ENCODE data around the gene ZFP69B. TPM values are rescaled to one million over a fixed set of nuclear protein-coding genes. Genes with fewer than 3 reads are reported as not detected.

ZFP69B gene
- total and polyA plus RNA-seq, 10 of the 15 experiments (the other 5 are each of a cell fraction or from before 2014, with no cell fraction given), result 1.3 to 5.7 (median 3.4) TPM

DNA sequence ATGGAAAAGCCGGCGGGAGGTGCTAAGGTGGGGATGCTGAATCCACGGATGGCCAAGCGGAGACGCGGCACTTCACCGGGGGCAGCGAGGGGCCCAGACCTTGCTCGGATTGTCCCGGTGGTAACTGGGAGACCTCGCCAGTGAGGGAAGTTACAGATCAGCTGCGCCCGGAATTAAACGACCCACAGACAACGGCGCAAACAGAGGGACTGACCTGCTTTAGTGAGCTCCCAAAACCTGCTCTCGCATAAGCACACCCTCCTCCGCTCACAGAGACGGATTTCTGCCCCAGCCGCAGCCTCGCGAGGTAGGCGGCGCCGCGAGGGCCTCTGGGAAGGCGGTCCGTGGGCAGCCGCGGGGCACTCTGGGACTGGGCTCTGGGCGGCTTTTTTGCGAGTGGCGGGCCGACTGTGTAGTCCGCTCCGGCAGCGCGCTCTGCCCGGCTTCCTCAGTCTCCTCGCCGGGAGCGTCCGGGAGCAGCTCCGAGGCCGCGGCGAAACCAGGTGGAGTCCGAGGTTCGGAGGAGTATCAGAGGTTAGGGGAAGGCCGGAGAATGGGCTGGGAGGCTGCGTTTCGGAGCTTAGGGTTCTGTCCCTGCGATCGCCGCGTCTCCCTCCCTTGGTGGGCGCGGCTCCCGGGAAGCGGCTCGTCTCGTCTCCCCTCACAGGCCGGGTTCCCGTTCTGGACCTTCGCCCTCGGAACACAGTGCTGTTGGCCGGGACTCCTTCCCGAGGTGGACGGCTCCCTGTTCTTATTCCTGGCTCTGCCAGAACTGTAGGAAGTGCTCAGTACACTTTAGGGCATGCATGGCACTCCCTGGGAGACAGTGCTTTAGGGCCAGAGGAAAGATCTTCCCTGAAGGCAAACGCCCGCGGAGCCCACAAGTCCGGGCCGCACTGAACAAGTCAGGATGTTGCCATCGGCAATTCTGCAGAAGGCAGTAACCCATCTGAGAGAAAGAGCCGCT is 58.4 kb downstream of the ZFP69B start, which contains the start of gene EXO5 (continued):
- TF ChIP-seq, protein P1, sequence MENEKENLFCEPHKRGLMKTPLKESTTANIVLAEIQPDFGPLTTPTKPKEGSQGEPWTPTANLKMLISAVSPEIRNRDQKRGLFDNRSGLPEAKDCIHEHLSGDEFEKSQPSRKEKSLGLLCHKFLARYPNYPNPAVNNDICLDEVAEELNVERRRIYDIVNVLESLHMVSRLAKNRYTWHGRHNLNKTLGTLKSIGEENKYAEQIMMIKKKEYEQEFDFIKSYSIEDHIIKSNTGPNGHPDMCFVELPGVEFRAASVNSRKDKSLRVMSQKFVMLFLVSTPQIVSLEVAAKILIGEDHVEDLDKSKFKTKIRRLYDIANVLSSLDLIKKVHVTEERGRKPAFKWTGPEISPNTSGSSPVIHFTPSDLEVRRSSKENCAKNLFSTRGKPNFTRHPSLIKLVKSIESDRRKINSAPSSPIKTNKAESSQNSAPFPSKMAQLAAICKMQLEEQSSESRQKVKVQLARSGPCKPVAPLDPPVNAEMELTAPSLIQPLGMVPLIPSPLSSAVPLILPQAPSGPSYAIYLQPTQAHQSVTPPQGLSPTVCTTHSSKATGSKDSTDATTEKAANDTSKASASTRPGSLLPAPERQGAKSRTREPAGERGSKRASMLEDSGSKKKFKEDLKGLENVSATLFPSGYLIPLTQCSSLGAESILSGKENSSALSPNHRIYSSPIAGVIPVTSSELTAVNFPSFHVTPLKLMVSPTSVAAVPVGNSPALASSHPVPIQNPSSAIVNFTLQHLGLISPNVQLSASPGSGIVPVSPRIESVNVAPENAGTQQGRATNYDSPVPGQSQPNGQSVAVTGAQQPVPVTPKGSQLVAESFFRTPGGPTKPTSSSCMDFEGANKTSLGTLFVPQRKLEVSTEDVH (IDR thresholded peaks at IDR 0.05; ENCODE audit: low read depth, partially characterized antibody), result no peak
- TF ChIP-seq BACH1 (IDR thresholded peaks at IDR 0.05; ENCODE audit: borderline replicate concordance), result peak; percentile 50; the same call in 1 of the 2 replicates
- TF ChIP-seq, protein P2, sequence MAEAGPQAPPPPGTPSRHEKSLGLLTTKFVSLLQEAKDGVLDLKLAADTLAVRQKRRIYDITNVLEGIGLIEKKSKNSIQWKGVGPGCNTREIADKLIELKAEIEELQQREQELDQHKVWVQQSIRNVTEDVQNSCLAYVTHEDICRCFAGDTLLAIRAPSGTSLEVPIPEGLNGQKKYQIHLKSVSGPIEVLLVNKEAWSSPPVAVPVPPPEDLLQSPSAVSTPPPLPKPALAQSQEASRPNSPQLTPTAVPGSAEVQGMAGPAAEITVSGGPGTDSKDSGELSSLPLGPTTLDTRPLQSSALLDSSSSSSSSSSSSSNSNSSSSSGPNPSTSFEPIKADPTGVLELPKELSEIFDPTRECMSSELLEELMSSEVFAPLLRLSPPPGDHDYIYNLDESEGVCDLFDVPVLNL (IDR thresholded peaks at IDR 0.05; ENCODE audit: low read depth, low read length), result peak; percentile 59
- TF ChIP-seq, protein P3, sequence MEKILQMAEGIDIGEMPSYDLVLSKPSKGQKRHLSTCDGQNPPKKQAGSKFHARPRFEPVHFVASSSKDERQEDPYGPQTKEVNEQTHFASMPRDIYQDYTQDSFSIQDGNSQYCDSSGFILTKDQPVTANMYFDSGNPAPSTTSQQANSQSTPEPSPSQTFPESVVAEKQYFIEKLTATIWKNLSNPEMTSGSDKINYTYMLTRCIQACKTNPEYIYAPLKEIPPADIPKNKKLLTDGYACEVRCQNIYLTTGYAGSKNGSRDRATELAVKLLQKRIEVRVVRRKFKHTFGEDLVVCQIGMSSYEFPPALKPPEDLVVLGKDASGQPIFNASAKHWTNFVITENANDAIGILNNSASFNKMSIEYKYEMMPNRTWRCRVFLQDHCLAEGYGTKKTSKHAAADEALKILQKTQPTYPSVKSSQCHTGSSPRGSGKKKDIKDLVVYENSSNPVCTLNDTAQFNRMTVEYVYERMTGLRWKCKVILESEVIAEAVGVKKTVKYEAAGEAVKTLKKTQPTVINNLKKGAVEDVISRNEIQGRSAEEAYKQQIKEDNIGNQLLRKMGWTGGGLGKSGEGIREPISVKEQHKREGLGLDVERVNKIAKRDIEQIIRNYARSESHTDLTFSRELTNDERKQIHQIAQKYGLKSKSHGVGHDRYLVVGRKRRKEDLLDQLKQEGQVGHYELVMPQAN (conservative IDR thresholded peaks at IDR 0.05), result peak; percentile 71; the same call in 1 of the 2 replicates
- TF ChIP-seq TARDBP (IDR thresholded peaks at IDR 0.05; ENCODE audit: borderline replicate concordance), result peak; percentile 85; the same call in 1 of the 2 replicates
- TF ChIP-seq, protein P4, sequence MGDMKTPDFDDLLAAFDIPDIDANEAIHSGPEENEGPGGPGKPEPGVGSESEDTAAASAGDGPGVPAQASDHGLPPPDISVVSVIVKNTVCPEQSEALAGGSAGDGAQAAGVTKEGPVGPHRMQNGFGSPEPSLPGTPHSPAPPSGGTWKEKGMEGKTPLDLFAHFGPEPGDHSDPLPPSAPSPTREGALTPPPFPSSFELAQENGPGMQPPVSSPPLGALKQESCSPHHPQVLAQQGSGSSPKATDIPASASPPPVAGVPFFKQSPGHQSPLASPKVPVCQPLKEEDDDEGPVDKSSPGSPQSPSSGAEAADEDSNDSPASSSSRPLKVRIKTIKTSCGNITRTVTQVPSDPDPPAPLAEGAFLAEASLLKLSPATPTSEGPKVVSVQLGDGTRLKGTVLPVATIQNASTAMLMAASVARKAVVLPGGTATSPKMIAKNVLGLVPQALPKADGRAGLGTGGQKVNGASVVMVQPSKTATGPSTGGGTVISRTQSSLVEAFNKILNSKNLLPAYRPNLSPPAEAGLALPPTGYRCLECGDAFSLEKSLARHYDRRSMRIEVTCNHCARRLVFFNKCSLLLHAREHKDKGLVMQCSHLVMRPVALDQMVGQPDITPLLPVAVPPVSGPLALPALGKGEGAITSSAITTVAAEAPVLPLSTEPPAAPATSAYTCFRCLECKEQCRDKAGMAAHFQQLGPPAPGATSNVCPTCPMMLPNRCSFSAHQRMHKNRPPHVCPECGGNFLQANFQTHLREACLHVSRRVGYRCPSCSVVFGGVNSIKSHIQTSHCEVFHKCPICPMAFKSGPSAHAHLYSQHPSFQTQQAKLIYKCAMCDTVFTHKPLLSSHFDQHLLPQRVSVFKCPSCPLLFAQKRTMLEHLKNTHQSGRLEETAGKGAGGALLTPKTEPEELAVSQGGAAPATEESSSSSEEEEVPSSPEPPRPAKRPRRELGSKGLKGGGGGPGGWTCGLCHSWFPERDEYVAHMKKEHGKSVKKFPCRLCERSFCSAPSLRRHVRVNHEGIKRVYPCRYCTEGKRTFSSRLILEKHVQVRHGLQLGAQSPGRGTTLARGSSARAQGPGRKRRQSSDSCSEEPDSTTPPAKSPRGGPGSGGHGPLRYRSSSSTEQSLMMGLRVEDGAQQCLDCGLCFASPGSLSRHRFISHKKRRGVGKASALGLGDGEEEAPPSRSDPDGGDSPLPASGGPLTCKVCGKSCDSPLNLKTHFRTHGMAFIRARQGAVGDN (IDR thresholded peaks at IDR 0.05), result peak; percentile 99
- TF ChIP-seq, protein P5, sequence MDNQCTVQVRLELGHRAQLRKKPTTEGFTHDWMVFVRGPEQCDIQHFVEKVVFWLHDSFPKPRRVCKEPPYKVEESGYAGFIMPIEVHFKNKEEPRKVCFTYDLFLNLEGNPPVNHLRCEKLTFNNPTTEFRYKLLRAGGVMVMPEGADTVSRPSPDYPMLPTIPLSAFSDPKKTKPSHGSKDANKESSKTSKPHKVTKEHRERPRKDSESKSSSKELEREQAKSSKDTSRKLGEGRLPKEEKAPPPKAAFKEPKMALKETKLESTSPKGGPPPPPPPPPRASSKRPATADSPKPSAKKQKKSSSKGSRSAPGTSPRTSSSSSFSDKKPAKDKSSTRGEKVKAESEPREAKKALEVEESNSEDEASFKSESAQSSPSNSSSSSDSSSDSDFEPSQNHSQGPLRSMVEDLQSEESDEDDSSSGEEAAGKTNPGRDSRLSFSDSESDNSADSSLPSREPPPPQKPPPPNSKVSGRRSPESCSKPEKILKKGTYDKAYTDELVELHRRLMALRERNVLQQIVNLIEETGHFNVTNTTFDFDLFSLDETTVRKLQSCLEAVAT (IDR thresholded peaks at IDR 0.05), result peak; percentile 74
- peak; percentile 96 for TF ChIP-seq CBX5 (IDR thresholded peaks at IDR 0.05; ENCODE audit: low read depth)
- TF ChIP-seq EGR1 (IDR thresholded peaks at IDR 0.05; ENCODE audit: borderline replicate concordance in 1 of 2, low read depth in 2 of 2, low read length in 2 of 2), result peak; percentile 8 to 48; a peak in 2 of 3 replicates
- 0 out of 2 replicates have a peak, but pooled peaks have one; percentile 52 for TF ChIP-seq NBN (IDR thresholded peaks at IDR 0.05)
- TF ChIP-seq, protein P6, sequence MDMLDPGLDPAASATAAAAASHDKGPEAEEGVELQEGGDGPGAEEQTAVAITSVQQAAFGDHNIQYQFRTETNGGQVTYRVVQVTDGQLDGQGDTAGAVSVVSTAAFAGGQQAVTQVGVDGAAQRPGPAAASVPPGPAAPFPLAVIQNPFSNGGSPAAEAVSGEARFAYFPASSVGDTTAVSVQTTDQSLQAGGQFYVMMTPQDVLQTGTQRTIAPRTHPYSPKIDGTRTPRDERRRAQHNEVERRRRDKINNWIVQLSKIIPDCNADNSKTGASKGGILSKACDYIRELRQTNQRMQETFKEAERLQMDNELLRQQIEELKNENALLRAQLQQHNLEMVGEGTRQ (IDR thresholded peaks at IDR 0.05; ENCODE audit: borderline replicate concordance, low read depth, low read length), result no peak
- peak; percentile 35 for TF ChIP-seq MEF2B (IDR thresholded peaks at IDR 0.05; ENCODE audit: partially characterized antibody, poor library complexity, severe bottlenecking)
- TF ChIP-seq, protein P7, sequence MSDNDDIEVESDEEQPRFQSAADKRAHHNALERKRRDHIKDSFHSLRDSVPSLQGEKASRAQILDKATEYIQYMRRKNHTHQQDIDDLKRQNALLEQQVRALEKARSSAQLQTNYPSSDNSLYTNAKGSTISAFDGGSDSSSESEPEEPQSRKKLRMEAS (IDR thresholded peaks at IDR 0.05; ENCODE audit: low read depth, low read length), result peak; percentile 16; the same call in 1 of the 2 replicates

Measured in GM12878 (cell line).